Spinal cord (tissue), 10 donors: ENCODE measurements around the gene SAC3D1. TPM values are rescaled to one million over a fixed set of nuclear protein-coding genes. Genes with fewer than 3 reads are reported as not detected.

Source experiments
- DNase-seq, 6 donors: peaks; one replicate each; pipeline versions ENCODE4 v3.0.0 to v3.0.0-alpha.2; 2013 to 2015; ENCODE audit warnings: low spot score in 6 of 6, low read depth in 4 of 6
- H3K27ac ChIP-seq: one replicate; pipeline ENCODE4 v1.5.1; 2013; ENCODE audit warnings: low read depth, low read length, control low read depth
- H3K27me3 ChIP-seq: one replicate; pipeline ENCODE4 v1.6.1; 2013; ENCODE audit warnings: low read length; ENCODE audit not compliant: control insufficient read depth, insufficient read depth
- H3K36me3 ChIP-seq: one replicate; pipeline ENCODE4 v1.6.1; 2013; ENCODE audit warnings: low read length; ENCODE audit not compliant: control insufficient read depth, insufficient read depth
- H3K4me1 ChIP-seq: one replicate; pipeline ENCODE4 v1.6.1; 2013; ENCODE audit warnings: low read length; ENCODE audit not compliant: control insufficient read depth, insufficient read depth
- H3K4me3 ChIP-seq: one replicate; pipeline ENCODE4 v1.5.1; 2013; ENCODE audit warnings: low read depth, low read length, control low read depth
- H3K9me3 ChIP-seq: one replicate; pipeline ENCODE4 v1.6.1; 2013; ENCODE audit warnings: low read length; ENCODE audit not compliant: control insufficient read depth, insufficient read depth
- WGBS: methylation state at CpG from one replicate; pipeline ENCODE4 v1.1.5; 2013; ENCODE audit warnings: missing lambda C conversion rate; ENCODE audit not compliant: insufficient coverage; 5-methylcytosine and 5-hydroxymethylcytosine counted together
- polyA plus RNA-seq, 2 donors: library from polyadenylated mRNA; unstranded; fragments of 120-200 nt; gene quantifications; one replicate each; pipeline ENCODE4 v1.2.1, GENCODE V29; 2013; ENCODE audit not compliant: insufficient read length in 2 of 2
- total RNA-seq, 2 donors: library from RNA; depleted of rRNA in 1 of 2; stranded (reverse); fragments of 120-200 nt in 1 of 2; fragments of >200 nt in 1 of 2; gene quantifications; one replicate each; pipeline versions ENCODE4 v1.2.3 to v1.2.4, GENCODE V29; 2013 to 2014
- donor health status: healthy.

SAC3D1 gene
- total and polyA plus RNA-seq, 4 donors: 4.0 to 18.0 (median 11.5) TPM

- no peaks in the 10 kb centered on the region for H3K27me3 ChIP-seq
- no peak for DNase-seq
- H3K4me3 ChIP-seq: no peak overlapping the region
- no peaks in the 10 kb centered on the region for H3K9me3 ChIP-seq
- no peak overlapping the region for H3K27ac ChIP-seq
- 69% methylated on average over 11 of the region's 11 CpGs for WGBS
- no peaks in the 10 kb centered on the region for H3K4me1 ChIP-seq
- no peaks in the 10 kb centered on the region for H3K36me3 ChIP-seq
Observed at GRCh38 chr11:65066315-65066714, 25.3 kb downstream of the SAC3D1 start.

- Histone ChIP-seq H3K27ac (no peak overlapping the region), H3K36me3 (no peaks in the 10 kb centered on the region), H3K9me3 (no peaks in the 10 kb centered on the region), H3K27me3 (no peaks in the 10 kb centered on the region), H3K4me3 (no peak overlapping the region), H3K4me1 (no peaks in the 10 kb centered on the region)
- peak in 1 of 6 donors; percentile 23 for DNase-seq
- 38% methylated on average over 3 of the region's 4 CpGs for WGBS
Observed at GRCh38 chr11:65066805-65067291, 25.8 kb downstream of the SAC3D1 start.

- no peak overlapping the region for H3K27ac ChIP-seq
- no peak for DNase-seq
- no peak overlapping the region for H3K4me3 ChIP-seq
Observed at GRCh38 chr11:65067446-65067845, 26.4 kb downstream of the SAC3D1 start.

GRCh38 chr11:65069217-65069616 is 28.2 kb downstream of the SAC3D1 start:
- no peak overlapping the region for H3K27ac ChIP-seq
- DNase-seq: no peak
- H3K4me3 ChIP-seq: no peak overlapping the region
- no peaks in the 10 kb centered on the region for H3K27me3 ChIP-seq
- no peaks in the 10 kb centered on the region for H3K9me3 ChIP-seq
- H3K36me3 ChIP-seq: no peaks in the 10 kb centered on the region
- no peaks in the 10 kb centered on the region for H3K4me1 ChIP-seq
- 82% methylated on average over 3 of the region's 9 CpGs for WGBS

More at GRCh38 chr11:65067446-65067845, 26.4 kb downstream of the SAC3D1 start:
- Histone ChIP-seq H3K9me3 (no peaks in the 10 kb centered on the region), H3K27me3 (no peaks in the 10 kb centered on the region), H3K4me1 (no peaks in the 10 kb centered on the region), H3K36me3 (no peaks in the 10 kb centered on the region)
- 71% methylated on average over 8 of the region's 10 CpGs for WGBS

- Histone ChIP-seq H3K27me3 (no peaks in the 10 kb centered on the region), H3K4me1 (no peaks in the 10 kb centered on the region), H3K9me3 (no peaks in the 10 kb centered on the region), H3K36me3 (no peaks in the 10 kb centered on the region), H3K27ac (no peak overlapping the region), H3K4me3 (no peak overlapping the region)
- DNase-seq: no peak
- WGBS: 71% methylated on average over 3 of the region's 4 CpGs
Observed at GRCh38 chr11:65071907-65072630, 31.1 kb downstream of the SAC3D1 start.

- no peak for DNase-seq
- no peaks in the 10 kb centered on the region for H3K4me1 ChIP-seq
- WGBS: no CpG with 5 or more reads among the region's 1 CpG
- H3K27me3 ChIP-seq: no peaks in the 10 kb centered on the region
- H3K4me3 ChIP-seq: no peak overlapping the region
- H3K9me3 ChIP-seq: no peaks in the 10 kb centered on the region
- peaks cover 1% of the 10 kb centered on the region for H3K36me3 ChIP-seq
- H3K27ac ChIP-seq: no peak overlapping the region
Observed at GRCh38 chr11:65072631-65072966, 31.6 kb downstream of the SAC3D1 start.

- Histone ChIP-seq H3K27ac (no peak overlapping the region), H3K27me3 (no peaks in the 10 kb centered on the region), H3K4me1 (peaks cover 2% of the 10 kb centered on the region), H3K36me3 (peaks cover 14% of the 10 kb centered on the region), H3K9me3 (no peaks in the 10 kb centered on the region), H3K4me3 (no peak overlapping the region)
- no peak for DNase-seq
- WGBS: 83% methylated on average over 4 of the region's 4 CpGs
Observed at GRCh38 chr11:65077451-65077850, 36.4 kb downstream of the SAC3D1 start.

GRCh38 chr11:65078151-65078550 is 37.1 kb downstream of the SAC3D1 start:
- Histone ChIP-seq H3K27me3 (no peaks in the 10 kb centered on the region), H3K4me3 (no peak overlapping the region), H3K4me1 (peaks cover 6% of the 10 kb centered on the region), H3K9me3 (no peaks in the 10 kb centered on the region), H3K36me3 (peaks cover 14% of the 10 kb centered on the region), H3K27ac (no peak overlapping the region)
- WGBS: 74% methylated on average over 3 of the region's 3 CpGs
- no peak for DNase-seq

- peaks cover 14% of the 10 kb centered on the region for H3K36me3 ChIP-seq
- no peaks in the 10 kb centered on the region for H3K9me3 ChIP-seq
- WGBS: 100% methylated on average over 2 of the region's 9 CpGs
- peaks cover 13% of the 10 kb centered on the region for H3K4me1 ChIP-seq
- H3K4me3 ChIP-seq: no peak overlapping the region
- H3K27me3 ChIP-seq: no peaks in the 10 kb centered on the region
- no peak for DNase-seq
- H3K27ac ChIP-seq: no peak overlapping the region
Observed at GRCh38 chr11:65078786-65079342, 37.9 kb downstream of the SAC3D1 start.
